Stimulated activated CD8-positive, alpha-beta memory T cell treated with anti-CD3 and anti-CD28 coated beads, Interleukin-4, amount 100 ng/mL, for 24 hours (primary cell): ENCODE measurements around the gene ACSS2.

ENCODE experiments used
- DNase-seq: peaks from one replicate; pipeline ENCODE4 v3.0.0-alpha.2; 2020; ENCODE audit warnings: low read depth

ACSS2 gene

GRCh38 chr20:34876406-34877282 is at the start of gene ACSS2:
TSS of gene ACSS2 (plus strand) at chr20:34876612. CDS start at chr20:34876646, 34 bp downstream.
- no peak for DNase-seq

DNA sequence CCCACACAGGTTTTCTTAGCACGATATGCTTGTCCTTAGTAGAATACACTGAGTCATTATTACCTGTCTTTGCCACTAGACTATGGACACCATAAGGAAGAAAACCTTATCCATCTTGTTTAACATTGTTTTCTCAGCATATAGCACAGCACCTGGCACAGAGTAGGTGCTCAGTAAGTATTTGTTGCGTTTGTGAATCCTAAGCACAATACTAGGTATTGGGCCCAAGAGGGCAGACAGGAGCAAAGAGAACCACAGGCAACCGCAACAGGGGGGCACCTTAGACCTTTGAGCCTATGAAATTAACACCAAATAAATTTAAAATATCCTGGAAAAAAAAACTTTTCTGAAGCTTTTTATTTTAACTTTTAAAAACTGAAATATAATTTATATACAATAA is 47.2 kb upstream of the ACSS2 start:
- DNase-seq: no peak

DNA sequence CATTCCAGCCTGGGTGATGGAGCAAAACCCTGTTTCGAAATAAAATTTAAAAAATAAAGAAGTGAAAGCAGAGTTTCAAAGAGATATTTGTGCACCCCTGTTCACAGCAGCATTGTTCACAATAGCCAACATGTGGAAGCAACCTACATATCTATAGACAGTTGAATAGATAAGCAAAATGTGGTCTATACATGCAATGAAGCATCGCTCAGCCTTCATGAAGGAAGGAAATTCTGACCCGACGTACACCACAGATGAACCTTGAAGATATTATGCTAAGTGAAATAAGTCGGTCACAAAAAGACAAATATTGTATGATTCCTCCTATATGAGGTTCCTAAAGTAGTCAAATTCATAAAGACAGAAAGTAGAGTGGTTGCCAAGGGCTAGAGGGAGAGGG is 44.5 kb upstream of the ACSS2 start:
- no peak for DNase-seq

- DNase-seq: no peak
Observed at GRCh38 chr20:34834459-34834893, 41.9 kb upstream of the ACSS2 start.

GRCh38 chr20:34842143-34842542 is 34.3 kb upstream of the ACSS2 start:
- no peak for DNase-seq

DNA sequence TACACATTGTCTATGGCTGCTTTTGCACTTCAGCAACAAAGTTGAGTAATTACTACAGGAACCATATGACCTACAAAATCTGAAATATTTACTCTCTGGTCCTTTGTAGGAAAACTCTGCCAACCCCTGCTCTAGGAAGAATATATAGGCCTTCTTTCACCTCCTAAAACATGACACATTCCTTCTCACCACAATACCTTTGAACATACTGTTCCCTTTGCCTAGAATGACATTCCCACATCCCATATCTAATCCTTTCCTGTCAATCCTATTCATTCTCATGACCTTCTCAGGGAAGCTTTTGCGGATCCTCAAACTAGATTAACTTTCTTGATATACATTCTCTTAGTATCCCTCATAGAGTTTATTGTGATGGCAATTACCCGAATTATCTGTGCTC is 33.0 kb upstream of the ACSS2 start:
- DNase-seq: no peak

DNA sequence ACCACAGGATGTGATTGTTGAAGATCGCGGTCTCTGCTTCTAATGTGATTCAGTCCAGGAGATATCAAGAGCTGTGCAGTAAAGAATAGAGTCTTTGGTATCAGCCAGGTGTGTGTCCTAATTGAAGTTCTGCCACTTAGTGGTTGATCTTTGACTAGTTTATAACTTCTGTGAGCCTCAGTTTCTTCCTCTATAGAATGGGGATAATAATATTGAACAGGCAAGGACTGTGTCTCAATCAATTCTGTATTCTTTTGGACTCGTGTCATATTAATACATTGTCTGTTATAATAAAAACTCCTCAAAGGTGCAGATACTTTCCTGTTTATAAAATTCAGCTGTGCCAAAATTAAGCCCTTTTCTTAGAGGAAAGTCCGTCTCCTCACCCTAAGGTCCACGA is 27.8 kb upstream of the ACSS2 start:
- no peak for DNase-seq

GRCh38 chr20:34849778-34850177 is 26.6 kb upstream of the ACSS2 start:
- DNase-seq: no peak

- no peak for DNase-seq
Observed at GRCh38 chr20:34850969-34851368, 25.4 kb upstream of the ACSS2 start.

- DNase-seq: no peak
Observed at GRCh38 chr20:34852298-34852697, 24.1 kb upstream of the ACSS2 start.

- DNase-seq: no peak
Observed at GRCh38 chr20:34859367-34859766, 17.0 kb upstream of the ACSS2 start.

- no peak for DNase-seq
Observed at GRCh38 chr20:34859826-34860545, 16.4 kb upstream of the ACSS2 start.

DNA sequence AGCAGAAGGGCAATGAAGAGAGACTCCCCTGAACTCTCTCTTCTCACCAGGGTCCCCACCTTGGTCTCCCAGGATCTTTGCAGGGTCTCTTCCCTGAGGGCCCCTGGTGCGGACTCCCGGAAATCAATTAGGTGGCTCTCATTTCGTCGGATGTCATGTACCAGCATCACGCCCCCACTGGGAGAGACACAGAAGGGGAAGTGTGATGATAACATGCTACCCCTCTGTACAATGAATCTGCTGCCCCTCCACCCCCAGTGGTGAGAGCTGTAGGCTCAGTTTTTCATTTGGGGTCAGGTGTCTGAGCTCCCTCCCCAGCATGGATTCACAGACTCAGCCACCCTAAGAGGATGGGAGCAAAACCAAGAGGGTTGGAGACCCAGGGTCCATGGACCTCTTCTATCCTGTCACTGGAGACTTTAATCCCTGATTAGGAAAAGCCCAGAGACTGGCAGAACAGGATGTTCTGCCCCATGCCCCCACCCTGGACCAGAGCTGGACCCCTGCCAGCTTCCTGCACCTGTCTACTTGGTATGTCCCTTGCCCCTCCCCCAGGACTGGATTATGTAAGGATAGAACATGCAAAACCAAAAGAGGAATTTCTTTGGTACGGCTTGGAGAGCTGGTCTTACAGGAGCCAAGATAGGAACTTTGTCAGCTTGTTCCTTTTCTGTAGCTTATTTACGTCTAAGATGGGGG is 14.9 kb upstream of the ACSS2 start:
- no peak for DNase-seq

GRCh38 chr20:34862724-34863123 is 13.7 kb upstream of the ACSS2 start:
- DNase-seq: no peak

- DNase-seq: no peak
Observed at GRCh38 chr20:34863421-34863965, 12.9 kb upstream of the ACSS2 start.

DNA sequence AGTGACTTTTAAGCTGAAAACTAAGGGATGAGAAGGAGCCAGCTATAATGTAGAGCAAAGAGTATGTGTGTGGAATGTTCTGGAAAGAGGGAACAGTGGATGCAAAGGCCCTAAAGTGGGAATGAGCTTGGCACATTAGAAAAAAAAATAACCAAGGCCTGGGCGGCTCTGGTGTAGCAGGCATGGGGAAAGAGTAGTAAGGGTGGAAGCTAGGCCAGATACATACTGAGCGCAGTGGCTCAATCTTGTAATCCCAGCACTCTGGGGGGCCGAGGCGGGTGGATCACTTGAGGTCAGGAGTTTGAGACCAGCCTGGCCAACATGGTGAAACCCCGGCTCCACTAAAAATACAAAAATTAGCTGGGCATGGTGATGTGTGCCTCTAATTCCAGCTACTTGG is 12.2 kb upstream of the ACSS2 start:
- DNase-seq: no peak

DNA sequence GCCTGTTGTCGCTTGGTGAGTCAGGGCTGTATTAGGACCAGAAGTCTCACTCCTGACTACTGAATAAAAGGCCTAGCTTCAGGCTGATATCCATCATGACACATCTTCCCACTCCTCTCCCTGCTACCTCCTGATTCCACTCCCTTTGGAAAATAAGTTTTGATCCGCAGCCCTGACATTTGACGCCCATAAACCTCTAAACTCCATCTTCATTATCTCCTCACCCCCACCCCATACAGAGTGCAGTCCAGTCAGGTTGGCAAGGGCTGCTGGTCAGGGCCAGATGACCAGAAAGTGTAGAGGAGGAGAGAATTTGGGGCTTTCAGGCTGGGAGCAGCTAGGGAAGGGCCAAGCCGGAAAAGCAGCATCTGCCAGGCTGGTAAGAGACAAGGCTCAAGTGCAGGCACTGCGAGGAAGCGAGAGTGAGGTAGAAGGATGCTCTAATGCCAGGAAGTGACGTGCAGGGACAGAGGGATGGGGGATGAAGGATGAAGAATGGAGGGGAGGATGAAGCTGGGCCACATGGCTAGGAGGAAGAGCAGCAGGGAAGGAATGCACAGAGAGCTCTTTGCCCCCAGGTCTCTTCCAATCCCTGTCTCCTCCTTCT is 5.0 kb upstream of the ACSS2 start:
- DNase-seq: no peak

DNA sequence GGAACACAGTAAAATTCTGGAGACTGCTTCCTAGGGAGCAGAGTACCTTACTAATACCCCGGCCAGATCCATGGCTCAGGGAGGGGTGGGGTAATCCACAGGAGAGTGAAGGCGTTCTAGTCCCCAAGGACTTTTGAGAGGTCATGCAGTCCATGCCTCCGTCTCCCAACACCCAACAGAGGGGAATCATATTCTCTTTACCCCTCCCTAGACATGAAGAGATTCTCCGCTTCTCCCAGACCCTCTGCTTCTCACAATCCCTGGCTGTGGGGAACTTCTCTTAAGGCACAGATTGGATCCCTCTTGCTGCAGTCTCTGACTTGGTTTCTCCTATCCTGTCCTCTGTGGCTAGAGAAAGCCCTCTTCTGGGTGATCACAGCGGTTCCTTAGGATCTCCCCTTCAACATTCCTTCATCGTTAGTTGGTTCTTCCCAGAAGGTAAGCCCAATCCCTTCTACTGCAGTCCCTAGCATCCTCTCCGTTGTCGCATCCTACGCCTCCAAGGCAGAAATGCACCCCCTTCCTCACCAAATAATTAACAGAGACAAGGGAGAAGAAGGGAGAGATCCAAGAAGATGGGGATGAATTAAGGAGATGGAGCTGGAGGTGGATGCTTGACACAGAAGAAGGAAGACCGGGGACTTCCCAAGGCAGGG is 4.3 kb upstream of the ACSS2 start:
- no peak for DNase-seq

- peak; percentile 81 for DNase-seq
Observed at GRCh38 chr20:34872622-34873224, 3.7 kb upstream of the ACSS2 start, which contains the start of gene GGT7. TSS of gene GGT7 (minus strand) at chr20:34872856. CDS start at chr20:34872815, 41 bp downstream.

- no peak for DNase-seq
Observed at GRCh38 chr20:34873583-34874093, 2.8 kb upstream of the ACSS2 start.
